GM18861 (cell line): Measurements from ENCODE around the gene EZH1.

Experiments
- ATAC-seq: cut with Tn5 transposase; IDR thresholded peaks from one replicate; pipeline ENCODE4 v1.9.1; 2021; ENCODE audit not compliant: unreplicated experiment

The EZH1 gene

GRCh38 chr17:42744806-42745617 lies at the start of gene EZH1:
TSS of gene EZH1 (minus strand) at chr17:42745040. CDS start at chr17:42728941, 16,099 bp downstream.
- ATAC-seq, result peak; percentile 84

GRCh38 chr17:42792545-42792944 lies 47.7 kb upstream of the EZH1 start:
- no peak for ATAC-seq

GRCh38 chr17:42791948-42792347 lies 47.1 kb upstream of the EZH1 start:
- ATAC-seq, result no peak

GRCh38 chr17:42787266-42787665 lies 42.4 kb upstream of the EZH1 start:
- ATAC-seq, result no peak

- ATAC-seq, result no peak
Measured at GRCh38 chr17:42784811-42785592, 40.2 kb upstream of the EZH1 start.

- ATAC-seq, result no peak
Measured at GRCh38 chr17:42784409-42784808, 39.6 kb upstream of the EZH1 start.

- no peak for ATAC-seq
Measured at GRCh38 chr17:42783791-42784138, 38.9 kb upstream of the EZH1 start.

- ATAC-seq, result no peak
Measured at GRCh38 chr17:42783062-42783790, 38.4 kb upstream of the EZH1 start.

- ATAC-seq, result no peak
Measured at GRCh38 chr17:42782166-42783061, 37.6 kb upstream of the EZH1 start.

GRCh38 chr17:42781639-42782165 lies 36.9 kb upstream of the EZH1 start:
- ATAC-seq, result no peak

GRCh38 chr17:42780851-42781638 lies 36.2 kb upstream of the EZH1 start:
- no peak for ATAC-seq

GRCh38 chr17:42779936-42780850 lies 35.4 kb upstream of the EZH1 start, which contains the start of gene WNK4:
TSS of gene WNK4 (plus strand) at chr17:42780610. CDS start at chr17:42780699, 89 bp downstream.
- no peak for ATAC-seq

- ATAC-seq, result no peak
Measured at GRCh38 chr17:42779304-42779935, 34.6 kb upstream of the EZH1 start.

- no peak for ATAC-seq
Measured at GRCh38 chr17:42778570-42778969, 33.7 kb upstream of the EZH1 start.

GRCh38 chr17:42775534-42776098 lies 30.8 kb upstream of the EZH1 start:
- no peak for ATAC-seq

- no peak for ATAC-seq
Measured at GRCh38 chr17:42774066-42774745, 29.4 kb upstream of the EZH1 start.
